Measurements from ENCODE around the gene NXNL1.

DNA sequence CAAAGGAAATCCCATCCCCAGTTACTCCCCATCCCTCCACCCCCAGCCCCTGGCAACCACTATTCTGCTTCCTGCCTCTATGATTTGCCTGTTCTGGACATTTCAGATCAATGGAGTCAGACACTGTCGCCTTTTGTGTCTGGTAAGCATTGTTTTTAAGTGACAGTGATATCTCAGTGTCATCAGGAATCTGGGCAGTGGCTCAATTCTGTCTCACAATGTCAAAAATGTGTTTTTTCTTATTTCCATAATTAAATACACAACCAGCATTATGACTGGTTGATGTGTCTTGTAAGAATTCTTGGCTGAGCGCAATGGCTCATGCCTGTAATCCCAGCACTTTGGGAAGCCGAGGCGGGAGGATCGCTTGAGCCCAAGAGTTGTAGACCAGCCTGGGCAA, 30.6 kb upstream of the NXNL1 start:
- TF ChIP-seq, protein P1, sequence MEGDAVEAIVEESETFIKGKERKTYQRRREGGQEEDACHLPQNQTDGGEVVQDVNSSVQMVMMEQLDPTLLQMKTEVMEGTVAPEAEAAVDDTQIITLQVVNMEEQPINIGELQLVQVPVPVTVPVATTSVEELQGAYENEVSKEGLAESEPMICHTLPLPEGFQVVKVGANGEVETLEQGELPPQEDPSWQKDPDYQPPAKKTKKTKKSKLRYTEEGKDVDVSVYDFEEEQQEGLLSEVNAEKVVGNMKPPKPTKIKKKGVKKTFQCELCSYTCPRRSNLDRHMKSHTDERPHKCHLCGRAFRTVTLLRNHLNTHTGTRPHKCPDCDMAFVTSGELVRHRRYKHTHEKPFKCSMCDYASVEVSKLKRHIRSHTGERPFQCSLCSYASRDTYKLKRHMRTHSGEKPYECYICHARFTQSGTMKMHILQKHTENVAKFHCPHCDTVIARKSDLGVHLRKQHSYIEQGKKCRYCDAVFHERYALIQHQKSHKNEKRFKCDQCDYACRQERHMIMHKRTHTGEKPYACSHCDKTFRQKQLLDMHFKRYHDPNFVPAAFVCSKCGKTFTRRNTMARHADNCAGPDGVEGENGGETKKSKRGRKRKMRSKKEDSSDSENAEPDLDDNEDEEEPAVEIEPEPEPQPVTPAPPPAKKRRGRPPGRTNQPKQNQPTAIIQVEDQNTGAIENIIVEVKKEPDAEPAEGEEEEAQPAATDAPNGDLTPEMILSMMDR (conservative IDR thresholded peaks at IDR 0.05; ENCODE audit: low read depth, low read length): no peak
- TF ChIP-seq EZH2 (IDR thresholded peaks at IDR 0.05; ENCODE audit: low read length, unreplicated experiment): no peak

Data from PC-3 (cell line).